Large intestine (tissue), 3 donors: Measurements from ENCODE around the gene ZFP64. TPM values are rescaled to one million over a fixed set of nuclear protein-coding genes. Genes with fewer than 3 reads are reported as not detected.
"Not testable (repeated sequence)": the region's sequence is repeated elsewhere in the genome, so short reads cannot be mapped to it uniquely, and the experiment has no call there.

Experiments used
- DNase-seq, 2 donors: peaks; one replicate each; pipeline versions ENCODE4 v3.0.0 to v3.0.0-alpha.2; 2013
- H3K27ac ChIP-seq: one replicate; pipeline ENCODE4 v1.5.1; 2013; ENCODE audit warnings: low read length
- H3K27me3 ChIP-seq: 2 replicates; pipeline ENCODE4 v1.6.1; 2013; ENCODE audit warnings: low read length; ENCODE audit not compliant: control insufficient read depth, insufficient read depth
- H3K36me3 ChIP-seq: 2 replicates; pipeline ENCODE4 v1.6.1; 2013; ENCODE audit warnings: low read length; ENCODE audit not compliant: control insufficient read depth, insufficient read depth
- H3K4me1 ChIP-seq: one replicate; pipeline ENCODE4 v1.6.1; 2013; ENCODE audit warnings: low read length; ENCODE audit not compliant: control insufficient read depth, insufficient read depth
- H3K4me3 ChIP-seq: one replicate; pipeline ENCODE4 v1.5.1; 2013; ENCODE audit warnings: low read length
- H3K9me3 ChIP-seq: one replicate; pipeline ENCODE4 v1.6.1; 2013; ENCODE audit warnings: mild to moderate bottlenecking, low read depth, low read length, moderate library complexity; ENCODE audit not compliant: control insufficient read depth
- WGBS: methylation state at CpG from one replicate; pipeline ENCODE4 v1.1.5; 2013; ENCODE audit warnings: low lambda C conversion rate; ENCODE audit not compliant: insufficient coverage; 5-methylcytosine and 5-hydroxymethylcytosine counted together
- polyA plus RNA-seq: library from polyadenylated mRNA; unstranded; fragments of 120-200 nt; gene quantifications from one replicate; pipeline ENCODE4 v1.2.1, GENCODE V29; 2013

The ZFP64 gene
- polyA plus RNA-seq, 1 donor: 11.0 TPM

GRCh38 chr20:52207020-52207810 is 15.6 kb upstream of the ZFP64 start:
- no peak overlapping the region for H3K4me3 ChIP-seq
- DNase-seq: no peak
- no peaks in the 10 kb centered on the region for H3K27me3 ChIP-seq
- no peaks in the 10 kb centered on the region for H3K36me3 ChIP-seq
- H3K27ac ChIP-seq: no peak overlapping the region
- H3K9me3 ChIP-seq: peaks cover 4% of the 10 kb centered on the region
- no CpG with 5 or more reads among the region's 3 CpGs for WGBS
- no peaks in the 10 kb centered on the region for H3K4me1 ChIP-seq

GRCh38 chr20:52204136-52204535 is 12.6 kb upstream of the ZFP64 start:
- no peak overlapping the region for H3K27ac ChIP-seq
- H3K4me3 ChIP-seq: no peak overlapping the region
- H3K9me3 ChIP-seq: no peaks in the 10 kb centered on the region
- no peaks in the 10 kb centered on the region for H3K27me3 ChIP-seq
- H3K36me3 ChIP-seq: no peaks in the 10 kb centered on the region
- DNase-seq: no peak
- H3K4me1 ChIP-seq: no peaks in the 10 kb centered on the region
- no CpG with 5 or more reads among the region's 5 CpGs for WGBS

GRCh38 chr20:52201395-52201794 is 9.8 kb upstream of the ZFP64 start:
- H3K9me3 ChIP-seq: no peaks in the 10 kb centered on the region
- no peaks in the 10 kb centered on the region for H3K4me1 ChIP-seq
- H3K27ac ChIP-seq: no peak overlapping the region
- H3K36me3 ChIP-seq: no peaks in the 10 kb centered on the region
- H3K4me3 ChIP-seq: no peak overlapping the region
- no peaks in the 10 kb centered on the region for H3K27me3 ChIP-seq
- WGBS: no CpG with 5 or more reads among the region's 2 CpGs
- no peak for DNase-seq

GRCh38 chr20:52200870-52201269 is 9.3 kb upstream of the ZFP64 start:
- WGBS: no CpG with 5 or more reads among the region's 2 CpGs
- H3K27me3 ChIP-seq: no peaks in the 10 kb centered on the region
- H3K4me1 ChIP-seq: no peaks in the 10 kb centered on the region

GRCh38 chr20:52196845-52197244 is 5.3 kb upstream of the ZFP64 start:
- no peaks in the 10 kb centered on the region for H3K27me3 ChIP-seq
- no peak overlapping the region for H3K27ac ChIP-seq
- DNase-seq: no peak
- WGBS: no CpG with 5 or more reads among the region's 3 CpGs
- H3K4me1 ChIP-seq: no peaks in the 10 kb centered on the region
- no peaks in the 10 kb centered on the region for H3K36me3 ChIP-seq
- no peak overlapping the region for H3K4me3 ChIP-seq
- H3K9me3 ChIP-seq: no peaks in the 10 kb centered on the region

More at GRCh38 chr20:52200870-52201269, 9.3 kb upstream of the ZFP64 start:
- DNase-seq: no peak
- Histone ChIP-seq H3K27ac (no peak overlapping the region), H3K9me3 (no peaks in the 10 kb centered on the region), H3K4me3 (no peak overlapping the region), H3K36me3 (no peaks in the 10 kb centered on the region)

- WGBS: 82% methylated on average over 3 of the region's 9 CpGs
These were observed 2.4 kb upstream of the ZFP64 start for GRCh38 chr20:52193886-52194545.

GRCh38 chr20:52193133-52193532 is 1.6 kb upstream of the ZFP64 start:
- H3K4me1 ChIP-seq: peaks cover 4% of the 10 kb centered on the region
- H3K9me3 ChIP-seq: no peaks in the 10 kb centered on the region
- WGBS: no CpG with 5 or more reads among the region's 1 CpG
- H3K4me3 ChIP-seq: no peak overlapping the region
- H3K27me3 ChIP-seq: no peaks in the 10 kb centered on the region
- no peak overlapping the region for H3K27ac ChIP-seq
- DNase-seq: no peak
- H3K36me3 ChIP-seq: no peaks in the 10 kb centered on the region

More at GRCh38 chr20:52193886-52194545, 2.4 kb upstream of the ZFP64 start:
- Histone ChIP-seq H3K27ac (no peak overlapping the region), H3K4me1 (peaks cover 4% of the 10 kb centered on the region), H3K4me3 (no peak overlapping the region), H3K27me3 (no peaks in the 10 kb centered on the region), H3K36me3 (no peaks in the 10 kb centered on the region), H3K9me3 (no peaks in the 10 kb centered on the region)
- DNase-seq: no peak

GRCh38 chr20:52192719-52193007 is 1.1 kb upstream of the ZFP64 start:
- peak overlapping the region; percentile 67 for H3K27ac ChIP-seq
- 100% methylated on average over 1 of the region's 2 CpGs for WGBS

GRCh38 chr20:52191916-52192718 is 538 bp upstream of the ZFP64 start:
- no peaks in the 10 kb centered on the region for H3K9me3 ChIP-seq
- peak overlapping the region; percentile 67 for H3K27ac ChIP-seq
- no CpG with 5 or more reads among the region's 61 CpGs for WGBS
- no peaks in the 10 kb centered on the region for H3K36me3 ChIP-seq
- DNase-seq: peak; percentile 29 to 78
- H3K4me1 ChIP-seq: peaks cover 4% of the 10 kb centered on the region
- H3K27me3 ChIP-seq: no peaks in the 10 kb centered on the region
- peak overlapping the region; percentile 96 for H3K4me3 ChIP-seq

More at GRCh38 chr20:52192719-52193007, 1.1 kb upstream of the ZFP64 start:
- H3K9me3 ChIP-seq, H3K4me1 ChIP-seq, H3K27me3 ChIP-seq, DNase-seq, H3K36me3 ChIP-seq: not testable (repeated sequence)
- peak overlapping the region; percentile 96 for H3K4me3 ChIP-seq

- Histone ChIP-seq H3K27ac (peak overlapping the region; percentile 93), H3K4me3 (peak overlapping the region; percentile 96), H3K4me1 (peaks cover 4% of the 10 kb centered on the region), H3K36me3 (peaks cover 8% of the 10 kb centered on the region), H3K9me3 (no peaks in the 10 kb centered on the region), H3K27me3 (no peaks in the 10 kb centered on the region)
- WGBS: no CpG with 5 or more reads among the region's 15 CpGs
- peak; percentile 17 to 69 for DNase-seq
These were observed 995 bp downstream of the ZFP64 start for GRCh38 chr20:52190437-52191131.
